Daoy (cell line): Measurements from ENCODE around the gene NLRP9. TPM values are rescaled to one million over a fixed set of nuclear protein-coding genes. Genes with fewer than 3 reads are reported as not detected.
"Not testable (repeated sequence)": the region's sequence is repeated elsewhere in the genome, so short reads cannot be mapped to it uniquely, and the experiment has no call there.

ENCODE experiments used
- DNase-seq: peaks from one replicate; pipeline ENCODE4 v3.0.0-alpha.2; 2015; ENCODE audit warnings: low read depth
- total RNA-seq: library from RNA; depleted of rRNA; stranded (reverse); fragments of >200 nt; shearing (Covaris generic); gene quantifications from 2 replicates; pipeline ENCODE4 v1.2.3, GENCODE V29; 2014; rRNA removed

NLRP9 gene
- total RNA-seq, result not detected in 2 replicates

DNA sequence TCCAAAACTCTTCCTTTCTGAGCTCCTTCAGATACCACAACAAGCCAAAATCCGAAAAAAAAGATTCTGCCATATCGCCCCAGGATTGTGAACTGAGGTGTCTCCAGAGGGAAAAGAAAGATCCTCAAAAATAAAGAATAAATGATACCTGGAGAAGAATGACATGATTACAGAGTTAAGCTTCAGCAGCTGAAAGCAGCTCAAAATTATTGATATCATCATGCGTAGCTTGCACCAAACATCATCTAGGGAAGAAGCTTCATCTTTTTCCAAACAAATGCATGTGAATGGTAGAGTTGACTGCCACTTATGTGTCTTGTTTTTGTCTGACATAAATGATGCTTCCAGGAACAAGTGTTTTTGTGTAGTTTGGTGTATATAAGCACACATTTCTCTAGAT, at the start of gene NLRP9:
NLRP9 (minus strand) TSS at position 101 of the 400 bp plus-strand sequence; CDS start at position 73, 28 bp downstream.
- no peak for DNase-seq

DNA sequence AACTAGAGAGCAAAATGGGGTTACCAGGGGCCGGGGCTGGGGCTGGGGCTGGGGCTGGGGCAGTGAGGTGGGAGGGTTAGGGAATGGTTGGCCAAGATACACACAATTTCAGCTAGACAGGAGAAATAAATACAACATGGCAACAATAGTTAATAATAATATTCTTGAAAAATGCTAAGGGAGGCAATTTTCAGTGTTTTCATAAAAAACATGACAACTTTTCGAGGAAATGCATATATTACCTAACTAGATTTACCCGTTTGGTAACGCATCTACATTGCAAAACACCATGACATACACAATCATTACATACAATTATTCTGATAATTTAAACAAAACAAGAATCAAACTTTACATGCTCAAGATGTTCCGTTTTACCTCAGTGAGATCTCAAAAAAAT, 42.9 kb upstream of the NLRP9 start:
- no peak for DNase-seq

DNA sequence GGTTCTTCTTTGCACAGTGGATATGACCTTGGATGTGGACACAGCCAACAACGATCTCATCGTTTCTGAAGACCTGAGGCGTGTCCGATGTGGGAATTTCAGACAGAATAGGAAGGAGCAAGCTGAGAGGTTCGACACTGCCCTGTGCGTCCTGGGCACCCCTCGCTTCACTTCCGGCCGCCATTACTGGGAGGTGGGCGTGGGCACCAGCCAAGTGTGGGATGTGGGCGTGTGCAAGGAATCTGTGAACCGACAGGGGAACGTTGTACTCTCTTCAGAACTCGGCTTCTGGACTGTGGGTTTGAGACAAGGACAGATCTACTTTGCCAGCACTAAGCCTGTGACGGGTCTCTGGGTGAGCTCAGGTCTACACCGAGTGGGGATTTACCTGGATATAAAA, 40.1 kb upstream of the NLRP9 start:
- peak; percentile 64 for DNase-seq

DNA sequence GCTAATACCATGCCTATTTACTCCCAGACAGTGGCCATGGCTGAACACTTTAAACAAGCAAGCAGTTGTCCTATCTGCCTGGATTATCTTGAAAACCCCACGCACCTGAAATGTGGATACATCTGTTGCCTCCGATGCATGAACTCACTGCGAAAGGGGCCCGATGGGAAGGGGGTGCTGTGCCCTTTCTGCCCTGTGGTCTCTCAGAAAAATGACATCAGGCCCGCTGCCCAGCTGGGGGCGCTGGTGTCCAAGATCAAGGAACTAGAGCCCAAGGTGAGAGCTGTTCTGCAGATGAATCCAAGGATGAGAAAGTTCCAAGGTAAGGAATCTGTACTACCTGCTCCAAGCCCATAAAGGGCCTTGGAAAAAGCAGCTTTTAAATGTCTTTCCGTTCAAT, 39.3 kb upstream of the NLRP9 start:
- DNase-seq, result peak; percentile 71

DNA sequence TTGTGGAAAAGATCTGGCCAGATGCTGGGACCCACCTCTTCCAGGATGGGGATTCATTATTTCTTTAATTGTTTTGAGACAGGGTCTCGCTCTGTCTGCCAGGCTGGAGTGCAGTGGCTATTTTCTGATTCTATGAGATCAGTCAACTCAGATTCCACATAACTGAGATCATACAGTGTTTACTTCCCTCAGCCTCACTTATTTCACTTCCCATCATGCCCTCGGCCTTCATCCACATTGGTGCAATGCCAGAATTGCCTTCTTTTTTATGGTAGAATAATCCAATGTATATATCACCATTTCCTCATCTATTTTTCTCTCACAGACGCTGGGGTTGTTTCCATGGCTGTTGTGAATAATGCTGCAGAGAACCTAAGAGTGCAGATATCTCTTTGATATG, 31.4 kb upstream of the NLRP9 start:
- DNase-seq, result not testable (repeated sequence)

DNA sequence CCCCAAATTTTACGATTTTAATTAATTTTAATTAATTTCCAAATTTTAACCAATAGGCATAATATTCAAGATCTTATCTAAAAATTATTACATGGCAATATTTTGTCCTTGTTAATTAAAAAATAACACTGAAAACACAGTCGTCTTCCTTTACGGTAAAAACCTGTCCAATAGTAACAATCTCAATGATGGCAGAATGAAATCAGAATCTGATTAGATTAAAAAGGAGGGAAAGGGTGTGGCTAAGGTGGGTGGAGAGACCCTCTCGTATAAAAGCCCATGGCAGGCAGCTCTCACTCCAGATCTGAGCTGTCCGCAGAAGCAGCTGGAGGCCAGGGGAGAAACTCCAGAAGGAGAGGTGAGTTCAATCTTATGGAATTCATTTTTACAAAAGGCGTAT, 30.6 kb upstream of the NLRP9 start, which contains the start of gene RFPL4AL1:
RFPL4AL1 (plus strand) TSS at position 301 of the 400 bp plus-strand sequence. CDS start 2,687 bp downstream, outside the sequence.
- DNase-seq, result peak; percentile 64

DNA sequence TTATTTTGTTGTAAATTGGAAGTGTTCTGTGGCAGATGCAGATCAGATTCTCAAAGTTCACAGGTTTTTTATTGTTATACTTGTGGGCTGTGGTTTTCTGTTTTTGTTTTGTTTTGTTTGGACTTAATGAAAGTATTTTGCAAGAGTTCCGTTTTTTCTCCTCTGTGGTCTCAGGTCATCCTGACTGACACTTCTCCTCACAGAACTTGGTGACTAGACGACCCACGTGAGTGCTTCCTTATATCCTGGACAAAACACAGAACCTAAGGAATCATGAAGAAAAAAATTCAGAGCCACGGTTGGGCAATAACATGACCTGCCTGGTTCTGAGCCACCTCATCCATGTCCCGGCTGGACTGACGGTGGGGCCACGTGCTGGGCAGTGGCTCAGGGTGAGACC, 28.3 kb upstream of the NLRP9 start:
- DNase-seq, result peak; percentile 43

DNA sequence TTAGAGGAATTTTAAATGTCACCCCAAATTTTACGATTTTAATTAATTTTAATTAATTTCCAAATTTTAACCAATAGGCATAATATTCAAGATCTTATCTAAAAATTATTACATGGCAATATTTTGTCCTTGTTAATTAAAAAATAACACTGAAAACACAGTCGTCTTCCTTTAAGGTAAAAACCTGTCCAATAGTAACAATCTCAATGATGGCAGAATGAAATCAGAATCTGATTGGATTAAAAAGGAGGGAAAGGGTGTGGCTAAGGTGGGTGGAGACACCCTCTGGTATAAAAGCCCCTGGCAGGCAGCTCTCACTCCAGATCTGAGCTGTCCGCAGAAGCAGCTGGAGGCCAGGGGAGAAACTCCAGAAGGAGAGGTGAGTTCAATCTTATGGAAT, 20.6 kb upstream of the NLRP9 start, which contains the start of gene RFPL4A:
RFPL4A (plus strand) TSS at position 301 of the 400 bp plus-strand sequence. CDS start 2,704 bp downstream, outside the sequence.
- DNase-seq, result not testable (repeated sequence)

DNA sequence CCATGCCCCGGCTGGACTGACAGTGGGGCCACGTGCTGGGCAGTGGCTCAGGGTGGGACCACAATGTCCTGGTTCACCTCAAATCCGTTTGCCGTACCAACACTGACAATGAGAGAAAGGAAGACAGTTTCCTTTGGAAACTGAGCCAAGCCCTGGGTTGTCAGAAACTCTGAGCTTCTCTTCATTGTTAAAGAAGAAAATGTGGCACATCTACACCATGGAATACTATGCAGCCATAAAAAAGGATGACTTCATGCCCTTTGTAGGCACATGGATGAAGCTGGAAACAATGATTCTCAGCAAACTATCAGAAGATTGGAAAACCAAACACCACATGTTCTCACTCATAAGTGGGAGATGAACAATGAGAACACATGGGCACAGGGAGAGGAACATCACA, 18.6 kb upstream of the NLRP9 start:
- not testable (repeated sequence) for DNase-seq

DNA sequence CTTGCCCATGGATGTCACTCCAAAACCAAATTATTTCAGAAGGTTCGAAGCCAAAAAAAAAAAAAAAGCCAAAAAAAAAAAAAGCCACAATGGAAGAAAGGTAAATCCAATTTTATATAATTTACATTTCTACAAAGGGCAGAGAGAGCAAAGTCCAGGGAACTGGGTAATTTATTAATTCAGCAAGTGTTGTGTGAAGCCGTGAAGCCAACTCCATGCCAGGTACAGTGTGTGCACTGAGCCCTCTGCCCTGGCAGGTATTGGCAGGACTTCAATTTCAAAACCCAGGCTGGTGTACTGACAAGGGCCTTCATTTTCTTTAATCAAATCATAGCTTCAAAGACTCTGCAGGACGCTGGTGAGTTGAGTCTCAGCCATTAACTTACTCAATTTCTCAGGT, 15.2 kb upstream of the NLRP9 start:
- DNase-seq, result no peak

DNA sequence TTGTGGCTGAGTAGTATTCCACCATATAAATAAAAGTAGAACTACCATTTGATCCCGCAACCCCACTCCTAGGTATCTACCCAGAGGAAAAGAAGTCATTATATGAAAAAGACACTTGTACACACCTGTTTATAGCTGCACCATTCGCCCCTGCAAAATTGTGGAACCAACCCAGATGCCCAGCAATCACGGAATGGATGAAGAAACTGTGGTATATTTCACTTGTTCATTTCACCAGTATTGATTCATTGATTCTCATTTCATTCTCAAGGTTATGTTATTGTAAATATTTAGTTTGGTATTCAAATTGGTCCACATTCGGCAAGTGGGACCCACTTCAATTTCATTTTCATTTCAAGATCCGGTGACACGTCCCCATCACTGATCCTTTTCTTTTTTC, 12.5 kb upstream of the NLRP9 start:
- no peak for DNase-seq

DNA sequence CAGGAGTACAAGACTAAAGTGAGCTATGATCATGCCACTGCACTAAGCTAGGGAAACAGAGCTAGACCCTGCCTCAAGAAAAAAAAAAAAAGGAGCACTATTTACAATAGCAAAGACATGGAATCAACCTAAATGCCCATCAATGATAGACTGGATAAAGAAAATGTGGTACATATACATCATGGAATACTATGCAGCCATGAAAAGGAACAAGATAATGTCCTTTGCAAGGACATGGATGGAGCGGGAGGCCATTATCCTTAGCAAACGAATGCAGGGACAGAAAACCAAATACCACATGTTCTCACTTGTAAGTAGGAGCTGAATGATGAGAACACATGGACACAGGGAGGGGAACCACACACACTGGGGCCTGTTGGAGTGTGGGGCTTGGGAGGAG, 7.8 kb downstream of the NLRP9 start:
- not testable (repeated sequence) for DNase-seq

DNA sequence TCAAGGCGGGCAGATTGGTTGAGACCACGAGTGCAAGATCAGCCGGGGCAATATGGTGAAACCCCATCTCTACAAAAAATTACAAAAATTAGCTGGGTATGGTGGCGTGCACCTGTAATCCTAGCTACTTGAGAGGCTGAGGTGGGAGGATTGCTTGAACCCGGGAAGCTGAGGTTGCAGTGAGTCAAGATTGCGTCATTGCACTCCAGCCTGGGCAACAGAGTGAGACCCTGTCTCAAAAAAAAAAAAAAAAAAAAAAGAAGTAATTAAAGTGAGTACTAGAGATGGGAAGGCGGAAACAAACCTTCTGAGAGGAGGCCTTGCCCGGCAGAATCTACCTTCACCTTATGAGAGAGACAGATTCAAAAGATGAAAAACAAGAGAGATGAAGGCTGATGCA, 14.7 kb downstream of the NLRP9 start:
- no peak for DNase-seq

DNA sequence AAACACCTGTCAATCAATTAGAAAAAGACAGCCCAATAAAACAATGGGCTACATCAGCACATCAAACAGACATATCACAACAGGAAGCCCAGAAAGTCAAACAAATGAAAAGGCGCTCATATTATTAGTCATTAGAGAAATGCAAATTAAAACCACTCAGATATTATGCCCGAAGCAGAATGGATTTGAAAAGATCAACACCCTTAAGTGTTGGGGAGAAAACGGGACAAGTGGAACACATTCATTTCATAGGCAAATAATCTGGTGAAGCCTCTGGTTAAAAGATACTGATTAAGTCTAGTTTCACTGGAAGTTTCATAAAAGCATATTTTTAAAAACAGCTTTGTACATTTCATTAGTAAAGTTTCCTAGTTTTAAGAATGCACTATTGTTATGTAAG, 17.4 kb downstream of the NLRP9 start:
- DNase-seq, result no peak

DNA sequence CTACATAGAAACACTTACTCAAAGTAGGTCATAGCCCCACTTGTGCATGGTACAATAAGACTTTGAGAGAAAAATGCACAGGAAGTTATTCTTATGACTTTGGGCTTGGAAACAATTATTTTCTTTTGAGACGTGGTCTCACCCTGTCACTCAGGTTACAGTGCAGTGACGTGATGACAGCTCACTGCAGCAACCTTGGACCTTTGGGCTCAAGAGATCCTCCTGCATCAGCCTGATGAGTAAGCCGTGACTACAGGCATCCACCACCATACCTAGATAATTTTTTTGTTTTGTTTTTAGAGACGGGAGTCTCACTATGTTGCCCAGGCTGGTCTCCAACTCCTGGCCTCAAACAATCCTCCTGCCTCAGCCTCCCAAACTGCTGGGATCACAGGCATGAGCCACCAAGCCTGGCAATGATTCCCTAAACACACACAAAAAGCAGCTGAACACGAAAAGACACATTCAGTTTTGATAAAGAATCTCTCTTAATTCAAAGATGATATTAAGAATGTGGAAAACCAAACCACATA, 17.9 kb downstream of the NLRP9 start:
- DNase-seq, result no peak

DNA sequence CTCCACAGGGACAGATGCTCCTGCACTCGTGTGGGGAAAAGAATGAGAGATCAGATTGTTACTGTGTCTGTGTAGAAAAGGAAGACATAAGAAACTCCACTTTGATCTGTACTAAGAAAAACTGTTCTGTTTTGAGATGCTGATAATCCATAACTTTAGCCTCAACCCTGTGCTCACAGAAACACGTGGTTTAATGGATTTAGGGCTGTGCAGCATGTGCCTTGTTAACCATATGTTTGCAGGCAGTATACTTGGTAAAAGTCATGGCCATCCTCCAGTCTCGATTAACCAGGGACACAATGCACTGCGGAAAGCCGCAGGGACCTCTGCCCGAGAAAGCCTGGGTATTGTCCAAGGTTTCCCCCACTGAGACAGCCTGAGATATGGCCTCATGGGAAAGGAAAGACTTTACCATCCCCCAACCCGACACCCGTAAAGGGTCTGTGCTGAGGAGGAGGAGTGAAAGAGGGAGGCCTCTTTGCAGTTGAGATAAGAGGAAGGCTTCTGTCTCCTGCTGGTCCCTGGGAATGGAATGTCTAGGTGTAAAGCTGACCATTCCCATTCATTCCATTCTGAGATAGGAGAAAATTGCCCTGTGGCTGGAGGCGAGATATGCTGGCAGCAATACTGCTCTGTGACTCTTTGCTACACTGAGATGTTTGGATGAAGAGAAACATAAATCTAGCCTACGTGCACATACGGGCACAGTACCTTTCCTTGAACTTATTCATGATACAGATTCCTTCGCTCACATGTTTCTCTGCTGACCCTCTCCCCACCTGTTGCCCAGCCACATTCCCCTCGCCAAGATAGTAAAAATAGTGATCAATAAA, 20.1 kb downstream of the NLRP9 start:
- not testable (repeated sequence) for DNase-seq

DNA sequence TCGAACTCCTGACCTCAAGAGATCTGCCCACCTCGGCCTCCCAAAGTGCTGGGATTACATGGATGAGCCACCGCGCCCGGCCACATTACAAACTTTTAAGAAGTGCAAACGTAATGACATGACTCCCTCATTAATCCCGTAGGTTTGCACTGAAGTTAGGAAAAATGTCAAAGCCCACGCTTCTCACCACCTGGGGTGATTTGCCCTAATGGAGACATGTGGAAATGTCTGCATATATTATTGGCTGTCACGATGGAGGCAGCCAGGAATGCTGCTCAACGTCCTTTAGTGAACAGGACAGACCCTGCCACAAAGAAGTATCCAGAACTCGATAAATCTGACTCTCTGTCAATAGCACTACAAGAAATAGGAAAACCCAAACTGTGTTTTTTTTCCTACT, 21.0 kb downstream of the NLRP9 start:
- no peak for DNase-seq

DNA sequence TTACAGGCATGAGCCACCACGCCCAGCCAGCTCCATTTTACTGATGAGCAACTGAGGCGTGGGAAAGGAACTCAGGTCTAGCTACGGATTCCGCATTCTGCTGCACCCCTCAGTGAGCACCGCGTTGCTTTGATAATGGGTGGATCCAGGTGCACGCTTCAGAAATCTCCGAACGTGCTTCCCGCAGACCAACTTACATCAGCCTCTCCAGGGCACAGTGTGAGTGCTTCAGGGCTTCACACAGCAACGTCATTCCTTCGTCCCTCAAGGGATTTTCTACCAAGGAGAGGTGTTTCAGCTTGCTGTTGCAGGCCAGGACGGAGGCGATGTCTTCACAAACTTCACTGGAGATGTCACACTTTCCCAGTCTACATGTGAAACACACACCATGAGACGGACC, 21.7 kb downstream of the NLRP9 start:
- DNase-seq, result no peak

DNA sequence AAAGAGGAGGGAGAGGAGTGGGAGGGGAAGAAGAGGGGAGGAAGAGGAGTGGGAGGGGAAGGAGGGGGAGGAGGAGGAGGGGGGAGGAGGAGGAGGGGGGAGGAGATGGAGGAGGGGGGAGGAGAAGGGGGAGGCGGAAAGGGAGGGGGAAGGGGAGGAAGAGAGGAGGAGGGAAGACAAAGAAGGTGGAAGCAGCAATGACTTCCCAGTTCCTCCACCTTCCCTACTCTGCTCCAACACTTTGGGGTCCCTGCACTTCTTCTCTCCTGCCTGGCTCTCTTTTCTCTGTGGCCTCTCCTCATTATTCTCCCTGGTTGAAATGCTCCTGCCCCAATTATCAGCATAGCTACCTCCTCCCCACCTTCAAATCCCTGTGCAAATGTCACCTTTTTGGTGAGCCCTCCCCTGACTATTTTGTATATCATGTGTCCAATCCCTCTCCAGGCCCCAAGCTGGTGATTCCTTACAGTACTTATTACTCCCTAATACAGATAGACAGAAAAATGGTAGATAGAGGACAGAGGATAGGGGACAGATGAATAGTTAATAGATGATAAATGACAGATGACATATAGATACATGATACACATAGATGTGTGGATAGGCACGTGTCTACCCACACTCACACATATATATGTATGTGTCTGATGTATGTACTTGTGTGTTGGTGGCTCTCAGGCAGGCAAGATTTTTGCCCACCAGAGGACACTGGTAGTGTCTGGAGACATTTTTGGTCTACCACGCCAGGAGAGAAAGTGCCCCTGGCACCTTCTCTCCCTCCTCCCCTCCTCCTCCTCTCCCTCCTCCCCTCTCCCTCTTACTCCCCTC, 25.2 kb downstream of the NLRP9 start:
- DNase-seq, result no peak

DNA sequence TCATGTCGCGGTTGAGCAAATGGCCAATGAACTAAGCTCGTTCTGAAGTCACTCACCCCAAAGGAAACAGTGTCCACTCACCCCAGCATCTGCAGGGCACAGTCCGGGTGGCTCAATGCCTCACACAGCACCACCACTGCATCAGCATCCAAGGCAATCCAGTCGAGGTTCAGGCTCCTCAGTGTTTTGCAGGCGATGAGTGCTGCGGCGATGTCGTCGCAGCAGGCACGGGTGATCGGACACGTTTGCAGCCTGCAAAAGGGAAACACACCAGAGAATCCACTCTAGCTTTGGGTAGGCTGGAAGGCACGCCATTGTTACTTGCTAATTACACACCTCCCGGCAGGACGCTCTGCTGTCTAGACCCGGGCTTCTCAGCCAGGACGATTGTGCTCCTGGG, 26.5 kb downstream of the NLRP9 start:
- DNase-seq, result no peak

DNA sequence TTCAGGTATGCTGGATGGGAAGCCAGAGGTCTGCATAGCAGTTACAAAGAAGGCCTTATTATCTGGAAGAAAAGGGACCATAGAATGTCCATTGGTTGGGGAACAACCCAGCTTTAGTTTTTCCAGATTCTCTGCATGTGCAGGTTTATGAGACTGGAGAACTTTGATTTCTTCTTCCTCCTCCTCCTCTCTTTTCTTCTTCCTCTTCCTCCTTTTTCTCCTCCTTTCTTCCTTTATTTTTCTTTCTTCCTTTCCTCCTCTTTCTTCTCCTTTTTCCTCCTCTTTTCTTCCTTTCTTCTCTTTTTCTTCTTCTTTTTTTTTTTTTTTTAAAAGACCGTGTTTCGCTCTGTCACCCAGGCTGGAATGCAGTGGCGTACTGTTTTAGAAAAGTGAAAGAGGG, 32.2 kb downstream of the NLRP9 start:
- no peak for DNase-seq

DNA sequence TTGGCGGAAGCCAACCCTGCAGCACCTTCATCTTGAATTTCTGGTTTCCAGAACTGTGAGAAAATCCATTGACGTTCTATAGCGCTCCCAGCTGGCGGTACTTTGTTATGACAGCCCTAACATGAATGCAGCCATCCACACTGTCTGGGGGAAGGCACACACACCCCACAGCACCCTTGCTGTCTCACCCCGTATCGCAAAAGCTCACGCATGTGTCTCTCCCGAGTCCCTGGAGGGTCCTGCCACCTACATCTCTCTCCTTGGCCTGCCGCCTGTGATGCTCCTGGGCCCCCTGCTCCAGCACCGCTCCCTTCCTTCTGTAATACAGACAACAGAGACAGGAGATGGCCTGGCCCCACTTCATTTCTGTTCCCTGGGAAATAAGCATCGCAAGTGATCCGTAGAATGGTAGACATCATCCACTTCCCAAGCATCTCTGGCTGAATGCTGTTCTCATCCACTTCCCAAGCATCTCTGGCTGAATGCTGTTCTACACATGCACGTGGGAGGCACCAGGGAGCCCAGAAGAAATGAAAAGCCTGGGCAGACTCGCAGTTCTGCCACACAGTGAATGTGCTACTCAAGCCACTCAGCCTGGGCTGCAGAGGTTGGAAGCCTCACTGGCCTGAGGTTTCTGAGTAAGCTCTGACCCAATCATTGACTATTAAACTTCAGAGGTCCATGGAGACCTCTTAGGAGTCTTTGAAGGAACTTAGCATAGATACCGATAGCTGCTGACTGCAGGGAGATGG, 33.5 kb downstream of the NLRP9 start:
- DNase-seq, result no peak
